SK-N-DZ (cell line): ENCODE data around the gene CCNK.

ENCODE experiments used
- DNase-seq: peaks from one replicate; pipeline ENCODE4 v3.0.0-alpha.2; 2015; ENCODE audit warnings: low spot score

CCNK gene

GRCh38 chr14:99466758-99467157 lies 14.5 kb upstream of the CCNK start:
- no peak for DNase-seq

- no peak for DNase-seq
Observed at GRCh38 chr14:99467336-99468078, 13.7 kb upstream of the CCNK start.

- no peak for DNase-seq
Observed at GRCh38 chr14:99468081-99468480, 13.1 kb upstream of the CCNK start.

- DNase-seq: no peak
Observed at GRCh38 chr14:99468836-99469592, 12.2 kb upstream of the CCNK start.

GRCh38 chr14:99471731-99472130 lies 9.5 kb upstream of the CCNK start:
- DNase-seq: no peak

- DNase-seq: no peak
Observed at GRCh38 chr14:99472937-99473336, 8.3 kb upstream of the CCNK start.

GRCh38 chr14:99473458-99473857 lies 7.8 kb upstream of the CCNK start:
- no peak for DNase-seq

GRCh38 chr14:99475179-99475578 lies 6.0 kb upstream of the CCNK start:
- DNase-seq: no peak

- DNase-seq: no peak
Observed at GRCh38 chr14:99475660-99476059, 5.5 kb upstream of the CCNK start.

GRCh38 chr14:99476864-99477263 lies 4.3 kb upstream of the CCNK start:
- DNase-seq: no peak

GRCh38 chr14:99478128-99478527 lies 3.1 kb upstream of the CCNK start:
- DNase-seq: no peak

- DNase-seq: no peak
Observed at GRCh38 chr14:99479160-99479905, 1.9 kb upstream of the CCNK start.

GRCh38 chr14:99479906-99480869 lies 1.0 kb upstream of the CCNK start, which contains the start of gene SETD3:
Gene SETD3 (minus strand): TSS chr14:99480859. CDS start chr14:99465805, 15,054 bp downstream.
- peak; percentile 10 for DNase-seq

GRCh38 chr14:99481745-99482099 lies 513 bp downstream of the CCNK start:
- DNase-seq: no peak

GRCh38 chr14:99484106-99484505 lies 2.9 kb downstream of the CCNK start:
- DNase-seq: no peak

- no peak for DNase-seq
Observed at GRCh38 chr14:99497341-99497740, 16.1 kb downstream of the CCNK start.

- DNase-seq: no peak
Observed at GRCh38 chr14:99497894-99498293, 16.7 kb downstream of the CCNK start.

GRCh38 chr14:99502989-99503421 lies 21.8 kb downstream of the CCNK start:
- DNase-seq: no peak

GRCh38 chr14:99503848-99504453 lies 22.7 kb downstream of the CCNK start:
- no peak for DNase-seq

- no peak for DNase-seq
Observed at GRCh38 chr14:99505089-99505488, 23.9 kb downstream of the CCNK start.

- DNase-seq: no peak
Observed at GRCh38 chr14:99506276-99506675, 25.1 kb downstream of the CCNK start.
